Measurements from ENCODE around the gene ZNF407.
"Not testable (repeated sequence)": the region's sequence is repeated elsewhere in the genome, so short reads cannot be mapped to it uniquely, and the experiment has no call there.

ZNF407 gene

GRCh38 chr18:75083761-75084160 lies 486.1 kb downstream of the ZNF407 start:
- DNase-seq, result no peak

GRCh38 chr18:75085676-75086075 lies 488.0 kb downstream of the ZNF407 start:
- DNase-seq, result not testable (repeated sequence)

GRCh38 chr18:75086494-75087034 lies 488.9 kb downstream of the ZNF407 start:
- no peak for DNase-seq

GRCh38 chr18:75087119-75088020 lies 489.7 kb downstream of the ZNF407 start:
- DNase-seq, result no peak

GRCh38 chr18:75088021-75088506 lies 490.4 kb downstream of the ZNF407 start:
- DNase-seq, result no peak

- DNase-seq, result no peak
Measured at GRCh38 chr18:75088622-75089211, 491.0 kb downstream of the ZNF407 start.

GRCh38 chr18:75089748-75090327 lies 492.2 kb downstream of the ZNF407 start:
- no peak for DNase-seq

GRCh38 chr18:75090336-75090735 lies 492.7 kb downstream of the ZNF407 start:
- no peak for DNase-seq

GRCh38 chr18:75097491-75098225 lies 500.0 kb downstream of the ZNF407 start:
- DNase-seq, result no peak

GRCh38 chr18:75100832-75101630 lies 503.4 kb downstream of the ZNF407 start:
- DNase-seq, result no peak

- DNase-seq, result no peak
Measured at GRCh38 chr18:75101916-75102315, 504.2 kb downstream of the ZNF407 start.

- not testable (repeated sequence) for DNase-seq
Measured at GRCh38 chr18:75104029-75104428, 506.4 kb downstream of the ZNF407 start.

- no peak for DNase-seq
Measured at GRCh38 chr18:75104483-75104882, 506.8 kb downstream of the ZNF407 start.

GRCh38 chr18:75105551-75106254 lies 508.0 kb downstream of the ZNF407 start:
- no peak for DNase-seq

GRCh38 chr18:75106746-75107145 lies 509.1 kb downstream of the ZNF407 start:
- DNase-seq, result no peak

GRCh38 chr18:75107196-75107930 lies 509.7 kb downstream of the ZNF407 start:
- no peak for DNase-seq

- DNase-seq, result no peak
Measured at GRCh38 chr18:75107931-75108276, 510.2 kb downstream of the ZNF407 start.

GRCh38 chr18:75108579-75109318 lies 511.1 kb downstream of the ZNF407 start:
- no peak for DNase-seq

- no peak for DNase-seq
Measured at GRCh38 chr18:75109319-75109691, 511.6 kb downstream of the ZNF407 start.

GRCh38 chr18:75109819-75110218 lies 512.1 kb downstream of the ZNF407 start:
- DNase-seq, result no peak

Measured in NCI-H524 (cell line).